ENCODE measurements around the gene PCDHGA7. TPM values are rescaled to one million over a fixed set of nuclear protein-coding genes. Genes with fewer than 3 reads are reported as not detected.
"Not testable (repeated sequence)": the region's sequence is repeated elsewhere in the genome, so short reads cannot be mapped to it uniquely, and the experiment has no call there.

PCDHGA7 gene
- total and polyA plus RNA-seq, 2 experiments from 2014 or later, result 0.20 to 1.0 TPM

GRCh38 chr5:141371572-141372475, 10.7 kb upstream of the PCDHGA7 start:
- Histone ChIP-seq H3K4me3 (no peak overlapping the region), H3K36me3 (no peaks in the 10 kb centered on the region), H3K27me3 (no peaks in the 10 kb centered on the region), H3K4me1 (ENCODE audit: low read depth) (no peaks in the 10 kb centered on the region), H3K9me3 (ENCODE audit: low read depth) (no peaks in the 10 kb centered on the region), H3K27ac (no peak overlapping the region)
- TF ChIP-seq, protein P1, sequence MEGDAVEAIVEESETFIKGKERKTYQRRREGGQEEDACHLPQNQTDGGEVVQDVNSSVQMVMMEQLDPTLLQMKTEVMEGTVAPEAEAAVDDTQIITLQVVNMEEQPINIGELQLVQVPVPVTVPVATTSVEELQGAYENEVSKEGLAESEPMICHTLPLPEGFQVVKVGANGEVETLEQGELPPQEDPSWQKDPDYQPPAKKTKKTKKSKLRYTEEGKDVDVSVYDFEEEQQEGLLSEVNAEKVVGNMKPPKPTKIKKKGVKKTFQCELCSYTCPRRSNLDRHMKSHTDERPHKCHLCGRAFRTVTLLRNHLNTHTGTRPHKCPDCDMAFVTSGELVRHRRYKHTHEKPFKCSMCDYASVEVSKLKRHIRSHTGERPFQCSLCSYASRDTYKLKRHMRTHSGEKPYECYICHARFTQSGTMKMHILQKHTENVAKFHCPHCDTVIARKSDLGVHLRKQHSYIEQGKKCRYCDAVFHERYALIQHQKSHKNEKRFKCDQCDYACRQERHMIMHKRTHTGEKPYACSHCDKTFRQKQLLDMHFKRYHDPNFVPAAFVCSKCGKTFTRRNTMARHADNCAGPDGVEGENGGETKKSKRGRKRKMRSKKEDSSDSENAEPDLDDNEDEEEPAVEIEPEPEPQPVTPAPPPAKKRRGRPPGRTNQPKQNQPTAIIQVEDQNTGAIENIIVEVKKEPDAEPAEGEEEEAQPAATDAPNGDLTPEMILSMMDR (IDR thresholded peaks at IDR 0.05; ENCODE audit: low read depth, low read length), result no peak
- DNase-seq (ENCODE audit: low read depth in 1 of 2, low spot score in 1 of 2), result no peak

GRCh38 chr5:141373673-141374317, 8.7 kb upstream of the PCDHGA7 start, which contains the start of gene PCDHGA6:
Gene PCDHGA6 (plus strand): TSS chr5:141373891. CDS start chr5:141374084, 193 bp downstream.
- TF ChIP-seq, protein P1 (IDR thresholded peaks at IDR 0.05; ENCODE audit: low read depth, low read length), result peak; percentile 43
- H3K27ac ChIP-seq, result no peak within 1 kb of the TSS
- H3K27me3 ChIP-seq, result no peaks in the 10 kb centered on the region
- no peaks in the 10 kb centered on the region for H3K4me1 ChIP-seq (ENCODE audit: low read depth)
- H3K36me3 ChIP-seq, result no peaks in the 10 kb centered on the region
- DNase-seq (ENCODE audit: low read depth in 1 of 2, low spot score in 1 of 2), result peak in 1 of 2 donors; percentile 31
- H3K9me3 ChIP-seq (ENCODE audit: low read depth), result no peaks in the 10 kb centered on the region
- no peak within 1 kb of the TSS for H3K4me3 ChIP-seq

- Histone ChIP-seq H3K4me3 (no peak overlapping the region), H3K27me3 (no peaks in the 10 kb centered on the region), H3K36me3 (no peaks in the 10 kb centered on the region), H3K4me1 (ENCODE audit: low read depth) (no peaks in the 10 kb centered on the region), H3K27ac (no peak overlapping the region), H3K9me3 (ENCODE audit: low read depth) (no peaks in the 10 kb centered on the region)
- DNase-seq (ENCODE audit: low read depth in 1 of 2, low spot score in 1 of 2), result no peak
- TF ChIP-seq, protein P1 (IDR thresholded peaks at IDR 0.05; ENCODE audit: low read depth, low read length), result no peak
These were observed 7.9 kb upstream of the PCDHGA7 start for GRCh38 chr5:141374627-141375026.

DNA sequence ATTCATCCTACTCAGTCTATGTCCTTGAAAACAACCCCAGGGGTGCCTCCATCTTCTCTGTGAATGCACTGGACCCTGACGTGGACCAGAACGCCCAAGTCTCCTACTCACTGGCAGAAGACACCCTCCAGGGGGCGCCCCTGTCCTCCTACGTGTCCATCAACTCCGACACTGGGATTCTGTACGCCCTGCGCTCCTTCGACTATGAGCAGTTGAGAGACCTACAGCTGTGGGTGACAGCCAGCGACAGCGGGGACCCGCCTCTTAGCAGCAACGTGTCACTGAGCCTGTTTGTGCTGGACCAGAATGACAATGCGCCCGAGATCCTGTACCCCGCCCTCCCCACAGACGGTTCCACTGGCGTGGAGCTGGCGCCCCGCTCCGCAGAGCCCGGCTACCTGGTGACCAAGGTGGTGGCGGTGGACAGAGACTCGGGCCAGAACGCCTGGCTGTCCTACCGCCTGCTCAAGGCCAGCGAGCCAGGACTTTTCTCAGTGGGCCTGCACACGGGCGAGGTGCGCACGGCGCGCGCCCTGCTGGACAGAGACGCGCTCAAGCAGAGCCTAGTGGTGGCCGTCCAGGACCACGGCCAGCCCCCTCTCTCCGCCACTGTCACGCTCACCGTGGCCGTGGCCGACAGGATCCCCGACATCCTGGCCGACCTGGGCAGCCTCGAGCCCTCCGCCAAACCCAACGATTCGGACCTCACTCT, 6.9 kb upstream of the PCDHGA7 start:
- not testable (repeated sequence) for H3K4me1 ChIP-seq (ENCODE audit: low read depth); H3K27ac ChIP-seq; H3K27me3 ChIP-seq; H3K4me3 ChIP-seq; DNase-seq (ENCODE audit: low read depth in 1 of 2, low spot score in 1 of 2); H3K36me3 ChIP-seq; H3K9me3 ChIP-seq (ENCODE audit: low read depth)

GRCh38 chr5:141383345-141383744, 803 bp downstream of the PCDHGA7 start:
- Histone ChIP-seq H3K36me3 (no peaks in the 10 kb centered on the region), H3K27ac (no peak overlapping the region), H3K4me3 (no peak overlapping the region), H3K27me3 (no peaks in the 10 kb centered on the region), H3K9me3 (ENCODE audit: low read depth) (no peaks in the 10 kb centered on the region), H3K4me1 (ENCODE audit: low read depth) (no peaks in the 10 kb centered on the region)
- TF ChIP-seq, protein P1 (IDR thresholded peaks at IDR 0.05; ENCODE audit: low read depth, low read length), result no peak
- DNase-seq (ENCODE audit: low read depth in 1 of 2, low spot score in 1 of 2), result no peak

Measured in cardiac muscle cell (in vitro differentiated cells and primary cell).